HG03066 (cell line): ENCODE data around the gene WNK1.
"Not testable (repeated sequence)": the region's sequence is repeated elsewhere in the genome, so short reads cannot be mapped to it uniquely, and the experiment has no call there.

Experiments
- ATAC-seq: cut with Tn5 transposase; IDR thresholded peaks from one replicate; pipeline ENCODE4 v1.9.1; 2021; ENCODE audit warnings: low read depth; ENCODE audit not compliant: unreplicated experiment

WNK1 gene

GRCh38 chr12:905261-906031 is 153.1 kb downstream of the WNK1 start:
- no peak for ATAC-seq

GRCh38 chr12:906062-906585 is 153.7 kb downstream of the WNK1 start:
- ATAC-seq = no peak

DNA sequence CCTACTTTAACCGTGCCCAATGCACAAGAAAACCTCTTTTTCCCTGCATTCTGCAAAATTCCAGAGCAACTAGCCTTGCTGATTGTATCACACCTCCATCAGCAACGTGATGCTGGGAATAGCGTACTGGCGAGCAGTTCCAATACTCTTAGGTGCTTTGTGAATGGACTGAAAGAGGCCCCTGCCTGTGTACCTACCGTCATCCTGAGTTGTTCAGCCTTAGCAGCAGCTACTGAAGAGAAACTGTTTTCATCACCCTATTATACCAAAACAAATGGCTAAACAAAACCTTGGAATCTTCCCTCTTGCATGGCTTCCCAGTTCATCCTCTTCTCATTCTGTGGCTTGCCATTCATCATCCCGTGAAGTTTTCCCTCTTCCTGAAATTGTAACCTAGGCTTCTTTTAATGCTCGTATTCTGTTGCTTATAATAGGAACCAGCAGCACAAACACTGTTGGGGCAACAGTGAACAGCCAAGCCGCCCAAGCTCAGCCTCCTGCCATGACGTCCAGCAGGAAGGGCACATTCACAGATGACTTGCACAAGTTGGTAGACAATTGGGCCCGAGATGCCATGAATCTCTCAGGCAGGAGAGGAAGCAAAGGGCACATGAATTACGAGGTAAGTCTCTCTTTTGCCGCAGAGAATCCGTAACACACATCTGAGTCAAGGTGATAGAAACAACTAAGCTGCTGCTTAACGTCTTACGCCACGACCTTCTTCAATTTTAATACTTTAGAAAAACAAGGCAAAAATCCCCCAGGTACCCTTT is 155.2 kb downstream of the WNK1 start:
- no peak for ATAC-seq

DNA sequence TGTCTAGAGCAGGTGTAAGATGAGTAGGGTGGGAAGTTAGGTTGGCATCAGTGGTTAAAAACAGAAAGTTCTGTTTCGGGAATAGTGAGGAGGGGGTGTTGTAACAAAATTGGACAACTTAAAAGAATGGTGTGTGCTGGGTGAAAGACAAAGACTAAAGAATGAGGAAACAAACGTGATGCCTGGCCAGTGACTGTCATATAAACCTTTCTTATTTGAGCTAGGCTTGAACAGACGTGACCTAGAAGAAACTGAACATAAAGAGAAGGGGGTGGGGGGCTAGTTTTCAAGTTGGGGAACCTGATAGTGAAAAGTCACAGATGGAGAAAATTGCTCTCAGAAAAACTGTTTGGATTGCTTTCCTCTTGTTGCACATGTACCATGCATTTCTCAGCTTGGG is 157.5 kb downstream of the WNK1 start:
- ATAC-seq = no peak

GRCh38 chr12:910416-910815 is 158.0 kb downstream of the WNK1 start:
- no peak for ATAC-seq

GRCh38 chr12:911191-911826 is 158.9 kb downstream of the WNK1 start:
- no peak for ATAC-seq

- no peak for ATAC-seq
Observed at GRCh38 chr12:912466-913235, 160.3 kb downstream of the WNK1 start.

- ATAC-seq = no peak
Observed at GRCh38 chr12:913919-914698, 161.7 kb downstream of the WNK1 start.

- no peak for ATAC-seq
Observed at GRCh38 chr12:915090-915489, 162.7 kb downstream of the WNK1 start.

DNA sequence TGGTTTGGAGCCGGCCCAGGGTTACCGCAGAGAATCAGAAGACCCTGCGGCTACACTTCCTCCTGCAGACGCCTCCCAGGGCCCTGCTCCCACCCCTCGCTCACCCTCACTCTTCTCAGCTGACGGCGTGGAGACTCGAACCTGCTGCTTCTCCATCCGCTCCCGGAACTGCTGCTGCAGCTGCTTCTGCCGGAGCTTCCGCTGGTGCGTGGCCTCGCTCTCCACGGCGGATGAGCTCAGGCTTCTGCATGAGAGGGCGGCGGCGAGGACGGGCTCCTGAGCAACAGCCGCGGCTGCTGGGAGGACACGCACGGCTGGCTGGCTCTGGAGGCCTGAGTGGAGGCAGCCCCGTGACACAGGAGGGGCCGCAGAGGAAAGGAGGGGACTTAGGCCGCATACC is 163.9 kb downstream of the WNK1 start:
- ATAC-seq = no peak

DNA sequence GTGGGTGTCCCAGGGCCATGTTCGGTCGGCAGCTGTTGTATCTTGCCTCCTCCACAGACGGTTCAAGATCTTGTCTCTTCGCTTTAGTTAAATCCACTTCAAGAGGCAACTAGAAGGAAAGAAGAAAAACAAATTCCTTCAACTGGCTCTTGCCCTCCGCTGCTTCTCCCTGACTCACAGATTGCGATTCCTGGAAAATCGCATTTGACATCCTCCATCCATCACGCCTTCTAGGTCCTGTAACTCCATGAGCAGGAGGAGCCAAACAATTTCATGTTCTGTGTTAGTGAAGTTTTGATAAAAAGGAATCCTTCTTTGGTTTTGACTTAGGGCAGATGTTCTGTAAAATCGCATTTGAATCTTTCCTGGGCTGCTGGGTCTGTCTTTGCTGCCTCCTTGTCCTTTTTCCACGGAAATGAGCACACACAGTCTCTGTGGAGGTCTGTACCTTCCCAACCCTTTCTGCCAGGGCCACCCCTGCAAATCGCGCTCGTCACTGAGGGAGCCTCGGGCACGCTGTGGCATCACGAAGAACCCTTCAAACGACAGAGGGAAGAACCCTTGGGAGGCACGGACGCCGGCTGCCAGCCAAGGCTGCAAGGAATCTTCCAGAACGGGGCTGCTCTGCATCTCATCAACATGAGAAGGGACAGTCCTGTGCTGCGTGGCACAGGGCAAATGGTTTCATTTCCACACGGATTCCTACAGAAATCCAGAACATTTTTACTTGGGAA is 164.5 kb downstream of the WNK1 start:
- no peak for ATAC-seq

- ATAC-seq = no peak
Observed at GRCh38 chr12:920676-921075, 168.3 kb downstream of the WNK1 start.

- no peak for ATAC-seq
Observed at GRCh38 chr12:922285-922684, 169.9 kb downstream of the WNK1 start.

DNA sequence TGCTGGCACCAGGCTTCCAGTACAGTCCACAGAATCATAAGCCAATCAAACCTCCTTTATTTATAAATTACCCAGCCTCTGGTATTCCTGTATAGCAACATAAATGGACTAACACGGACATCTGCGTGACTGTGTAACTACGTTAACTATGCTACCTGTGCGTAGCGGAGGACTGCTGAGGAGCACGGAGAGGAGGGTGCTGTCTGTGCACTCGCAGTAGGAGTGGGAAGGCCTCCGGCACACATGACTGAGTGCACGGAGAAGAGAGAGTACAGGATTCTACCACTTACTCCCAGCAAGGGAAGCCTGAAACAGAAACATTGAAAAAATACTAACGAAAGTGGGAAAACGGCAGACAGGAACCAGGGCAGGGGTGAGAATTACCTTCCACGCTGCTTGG is 174.3 kb downstream of the WNK1 start:
- no peak for ATAC-seq

GRCh38 chr12:931060-931459 is 178.7 kb downstream of the WNK1 start:
- ATAC-seq = no peak

GRCh38 chr12:931591-931990 is 179.2 kb downstream of the WNK1 start:
- ATAC-seq = no peak

DNA sequence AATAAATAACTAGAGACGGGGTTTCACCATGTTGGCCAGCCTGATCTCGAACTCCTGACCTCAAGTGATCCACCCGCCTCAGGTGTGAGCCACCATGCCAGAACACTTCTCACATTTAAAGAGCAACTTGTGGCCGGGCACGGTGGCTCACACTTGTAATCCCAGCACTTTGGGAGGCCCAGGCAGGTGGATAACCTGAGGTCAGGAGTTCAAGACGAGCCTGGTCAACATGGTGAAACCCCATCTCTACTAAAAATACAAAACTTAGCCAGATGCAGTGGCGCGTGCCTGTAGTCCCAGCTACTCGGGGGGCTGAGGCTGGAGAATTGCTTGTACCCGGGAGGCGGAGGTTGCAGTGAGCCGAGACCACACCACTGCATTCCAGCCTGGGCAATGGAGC is 183.5 kb downstream of the WNK1 start:
- ATAC-seq = not testable (repeated sequence)

DNA sequence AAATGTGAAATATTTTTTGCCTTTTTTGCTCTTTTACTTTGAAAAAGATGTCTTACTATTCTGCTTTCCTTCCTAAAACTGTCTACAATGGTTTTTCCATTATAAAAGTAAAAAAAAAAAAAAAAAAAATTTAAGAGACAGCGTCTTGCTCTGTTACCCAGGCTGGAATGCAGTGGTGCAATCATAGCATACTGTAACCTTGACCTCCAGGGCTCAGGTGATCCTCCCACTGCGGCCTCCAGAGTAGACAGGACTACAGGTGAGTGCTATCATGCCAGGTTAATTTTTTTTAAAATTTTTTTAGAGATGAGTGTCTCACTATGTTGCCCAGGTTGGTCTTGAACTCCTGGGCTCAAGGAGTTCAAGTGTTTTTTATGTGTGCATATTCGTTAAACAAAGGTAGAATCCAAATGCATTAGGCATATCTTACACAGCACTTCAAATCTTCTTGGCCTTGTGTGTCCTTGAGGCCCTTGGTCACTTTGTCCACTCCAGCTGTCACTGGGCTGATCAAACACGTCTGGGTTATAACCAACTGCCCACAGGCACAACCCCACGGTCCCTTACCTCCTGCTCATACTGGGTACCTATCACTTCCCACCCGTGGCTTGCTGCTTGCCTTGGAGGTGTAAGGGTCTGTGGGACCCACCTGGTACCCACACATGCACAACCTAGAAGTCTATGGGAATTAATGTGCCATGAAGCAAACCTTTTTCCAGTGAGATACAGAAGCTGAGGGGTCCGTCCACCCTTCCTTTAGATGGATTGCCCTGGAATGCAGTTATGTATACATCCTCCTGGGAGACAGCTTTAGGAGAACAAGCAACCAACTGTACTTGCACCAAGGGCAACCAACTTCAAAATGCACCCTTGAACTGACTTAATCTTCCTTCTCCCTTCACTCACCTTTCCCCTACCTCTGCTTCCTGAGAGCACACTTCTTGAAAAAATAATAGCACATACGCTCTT is 184.3 kb downstream of the WNK1 start:
- ATAC-seq = no peak
